Measurements from ENCODE around the gene SLC35D1. TPM values are rescaled to one million over a fixed set of nuclear protein-coding genes. Genes with fewer than 3 reads are reported as not detected.

The SLC35D1 gene
- total RNA-seq, 1 experiment from 2014 or later, result 7.7 TPM

GRCh38 chr1:67031121-67031858, 22.7 kb downstream of the SLC35D1 start:
- H3K4me1 Mint-ChIP-seq (ENCODE audit: low read depth, unreplicated experiment), result no peaks in the 10 kb centered on the region
- Histone ChIP-seq H3K9me3 (no peaks in the 10 kb centered on the region), H3K36me3 (ENCODE audit: control insufficient read depth, insufficient read depth, low read length) (no peaks in the 10 kb centered on the region), H3K27me3 (replicated peaks; ENCODE audit: control insufficient read depth, insufficient read depth, low read length) (no peaks in the 10 kb centered on the region), H3K4me1 (no peaks in the 10 kb centered on the region), H3K4me3 (ENCODE audit: low read depth, low read length) (no peak overlapping the region)
- H3K27me3 Mint-ChIP-seq (ENCODE audit: insufficient read depth, unreplicated experiment), result no peaks in the 10 kb centered on the region
- ChIA-PET CTCF (no interaction called here), POLR2A (no interaction called here)
- intact Hi-C loops (cut with micrococcal nuclease; ENCODE audit: unreplicated experiment), result no loop called here
- H3K36me3 Mint-ChIP-seq (ENCODE audit: insufficient read depth, unreplicated experiment), result peaks cover 11% of the 10 kb centered on the region
- H3K27ac Mint-ChIP-seq (ENCODE audit: unreplicated experiment), result no peak overlapping the region
- BruUV-seq (replicated peaks), result no TSS peak
- no peak for DNase-seq
- H3K9me3 Mint-ChIP-seq (ENCODE audit: unreplicated experiment), result peaks cover under 1% of the 10 kb centered on the region
- H3K4me3 Mint-ChIP-seq (ENCODE audit: unreplicated experiment), result no peak overlapping the region
- TF ChIP-seq CTCF (IDR thresholded peaks at IDR 0.05; ENCODE audit: insufficient read depth in 1 of 2, low read depth in 1 of 2, low read length in 1 of 2, severe bottlenecking in 1 of 2, unreplicated experiment in 1 of 2), result no peak

- Mint-ChIP-seq H3K27me3 (ENCODE audit: insufficient read depth, unreplicated experiment) (no peaks in the 10 kb centered on the region), H3K4me3 (ENCODE audit: unreplicated experiment) (no peak overlapping the region), H3K9me3 (ENCODE audit: unreplicated experiment) (no peaks in the 10 kb centered on the region), H3K4me1 (ENCODE audit: low read depth, unreplicated experiment) (no peaks in the 10 kb centered on the region), H3K27ac (ENCODE audit: unreplicated experiment) (no peak overlapping the region), H3K36me3 (ENCODE audit: insufficient read depth, unreplicated experiment) (peaks cover 6% of the 10 kb centered on the region)
- no TSS peak for BruUV-seq (replicated peaks)
- no peaks in the 10 kb centered on the region for H3K9me3 ChIP-seq
- H3K36me3 ChIP-seq (ENCODE audit: control insufficient read depth, insufficient read depth, low read length), result no peaks in the 10 kb centered on the region
- ChIA-PET POLR2A (no interaction called here), CTCF (interaction anchor here (0.7 kb wide), 1 partner anchor 34 kb away, joined by 3 read pairs; no protein-coding TSS in a partner anchor)
- H3K4me3 ChIP-seq (ENCODE audit: low read depth, low read length), result no peak overlapping the region
- intact Hi-C loops (cut with micrococcal nuclease; ENCODE audit: unreplicated experiment), result no loop called here
- no peak for TF ChIP-seq CTCF (IDR thresholded peaks at IDR 0.05; ENCODE audit: insufficient read depth in 1 of 2, low read depth in 1 of 2, low read length in 1 of 2, severe bottlenecking in 1 of 2, unreplicated experiment in 1 of 2)
- no peaks in the 10 kb centered on the region for H3K4me1 ChIP-seq
- H3K27me3 ChIP-seq (replicated peaks; ENCODE audit: control insufficient read depth, insufficient read depth, low read length), result no peaks in the 10 kb centered on the region
- DNase-seq, result no peak
Observed at GRCh38 chr1:67029472-67029871, 24.5 kb downstream of the SLC35D1 start.

GRCh38 chr1:67020765-67021164, 33.2 kb downstream of the SLC35D1 start:
- no peak for TF ChIP-seq CTCF (IDR thresholded peaks at IDR 0.05; ENCODE audit: insufficient read depth in 1 of 2, low read depth in 1 of 2, low read length in 1 of 2, severe bottlenecking in 1 of 2, unreplicated experiment in 1 of 2)
- POLR2A ChIA-PET, result no interaction called here

More at GRCh38 chr1:67020765-67021164, 33.2 kb downstream of the SLC35D1 start:
- Mint-ChIP-seq H3K27ac (ENCODE audit: unreplicated experiment) (no peak overlapping the region), H3K27me3 (ENCODE audit: insufficient read depth, unreplicated experiment) (no peaks in the 10 kb centered on the region), H3K36me3 (ENCODE audit: insufficient read depth, unreplicated experiment) (peaks cover 6% of the 10 kb centered on the region), H3K4me3 (ENCODE audit: unreplicated experiment) (no peak overlapping the region), H3K9me3 (ENCODE audit: unreplicated experiment) (no peaks in the 10 kb centered on the region), H3K4me1 (ENCODE audit: low read depth, unreplicated experiment) (no peaks in the 10 kb centered on the region)
- Histone ChIP-seq H3K36me3 (ENCODE audit: control insufficient read depth, insufficient read depth, low read length) (no peaks in the 10 kb centered on the region), H3K4me1 (no peaks in the 10 kb centered on the region), H3K27me3 (replicated peaks; ENCODE audit: control insufficient read depth, insufficient read depth, low read length) (no peaks in the 10 kb centered on the region), H3K4me3 (ENCODE audit: low read depth, low read length) (no peak overlapping the region), H3K9me3 (no peaks in the 10 kb centered on the region)
- CTCF ChIA-PET, result no interaction called here
- intact Hi-C loops (cut with micrococcal nuclease; ENCODE audit: unreplicated experiment), result no loop called here
- BruUV-seq (replicated peaks), result no TSS peak
- DNase-seq, result no peak

Data from Caco-2 (cell line).